ENCODE data around the gene PCLO. TPM values are rescaled to one million over a fixed set of nuclear protein-coding genes. Genes with fewer than 3 reads are reported as not detected.

Gene PCLO
- total and polyA plus RNA-seq, 2 of the 4 experiments (the other 2 are of a cell fraction), result under 0.01 to 0.05 TPM

- no peak overlapping the region for H4K8ac ChIP-seq (ENCODE audit: low read depth in 2 of 2, low read length in 2 of 2)
- H3K79me1 ChIP-seq (ENCODE audit: low read depth in 1 of 2, low read length in 2 of 2), result no peaks in the 10 kb centered on the region
- intact Hi-C loops (cut with micrococcal nuclease), result no loop called here
- POLR2A ChIA-PET (ENCODE audit: unreplicated experiment), result no interaction called here
- H3K23ac ChIP-seq (ENCODE audit: low read depth, low read length), result no peak overlapping the region
- no peaks in the 10 kb centered on the region for H3K9me1 ChIP-seq (ENCODE audit: insufficient read depth, low read length)
- in situ Hi-C loops (cut with MboI; ENCODE audit: low sequenced_read_pairs), result no loop called here
- H3K56ac ChIP-seq (ENCODE audit: extremely low read depth, insufficient read depth, low read length), result no peak overlapping the region
- no peak overlapping the region for H2AFZ ChIP-seq (replicated peaks; ENCODE audit: low read length, poor library complexity)
- dilution Hi-C loops (cut with HindIII; ENCODE audit: low sequenced_read_pairs, unreplicated experiment), result no loop called here
- no peak overlapping the region for H4K5ac ChIP-seq (ENCODE audit: low read depth, low read length)
- CTCF ChIA-PET, result no interaction called here
- H3K4me1 ChIP-seq (ENCODE audit: control insufficient read depth, insufficient read depth, low read length), result no peaks in the 10 kb centered on the region
- DNase-seq, result no peak
- no peak for ATAC-seq (ENCODE audit: low read depth)
- TF ChIP-seq POLR2A (IDR thresholded peaks at IDR 0.05; ENCODE audit: low read depth, low read length) (no peak), NFE2L2 (IDR thresholded peaks at IDR 0.05; ENCODE audit: low read depth, low read length) (no peak)
- H3K18ac ChIP-seq (ENCODE audit: low read depth, low read length), result no peak overlapping the region
- H2BK120ac ChIP-seq (ENCODE audit: low read depth, low read length), result no peak overlapping the region
- no peak overlapping the region for H2BK20ac ChIP-seq (ENCODE audit: low read depth, low read length)
- no peak overlapping the region for H3K4me2 ChIP-seq (ENCODE audit: low read depth, low read length)
- BruUV-seq (replicated peaks), result no TSS peak
- H3K27me3 ChIP-seq (ENCODE audit: control insufficient read depth, insufficient read depth, low read length), result no peaks in the 10 kb centered on the region
- no peaks in the 10 kb centered on the region for H3K9me3 ChIP-seq (ENCODE audit: control insufficient read depth, insufficient read depth, low read length)
- no peak overlapping the region for H3K14ac ChIP-seq (replicated peaks; ENCODE audit: low read depth, low read length)
- no CpG with 5 or more reads among the region's 1 CpG for WGBS, 2 experiments (ENCODE audit: extremely low coverage in 2 of 2, insufficient read length in 1 of 2)
- no peak overlapping the region for H2AK5ac ChIP-seq (ENCODE audit: low read depth, low read length)
- no peak overlapping the region for H3K9ac ChIP-seq (ENCODE audit: low read depth, low read length)
- no peak overlapping the region for H3K27ac ChIP-seq (ENCODE audit: insufficient read depth, low read length)
- no peak overlapping the region for H4K91ac ChIP-seq (ENCODE audit: insufficient read depth, low read depth, low read length)
- no peak overlapping the region for H3K4ac ChIP-seq (ENCODE audit: low read depth, low read length)
- H3K36me3 ChIP-seq (ENCODE audit: control insufficient read depth, insufficient read depth, low read length), result no peaks in the 10 kb centered on the region
- no peaks in the 10 kb centered on the region for H4K20me1 ChIP-seq (ENCODE audit: insufficient read depth, low read length)
- no peak overlapping the region for H2BK5ac ChIP-seq (ENCODE audit: low read depth, low read length, poor library complexity, severe bottlenecking)
- no peak overlapping the region for H2AK9ac ChIP-seq (replicated peaks; ENCODE audit: low read depth, low read length, poor library complexity)
- no peak overlapping the region for H3K4me3 ChIP-seq (ENCODE audit: insufficient read depth, low read depth, low read length)
- H2BK15ac ChIP-seq (ENCODE audit: low read depth, low read length), result no peak overlapping the region
These were observed 57.6 kb downstream of the PCLO start for GRCh38 chr7:83105063-83105462.
